H9 (cell line): Measurements from ENCODE around the gene RASA4B. TPM values are rescaled to one million over a fixed set of nuclear protein-coding genes. Genes with fewer than 3 reads are reported as not detected.

Source experiments
- DNase-seq: peaks from one replicate; pipeline ENCODE4 v3.0.0-alpha.2; 2017
- H2AFZ ChIP-seq: one replicate; pipeline ENCODE4 v1.6.1; 2013; ENCODE audit warnings: mild to moderate bottlenecking, low read length, control low read depth, moderate library complexity
- H2AK5ac ChIP-seq: 2 replicates; pipeline ENCODE4 v1.6.1; 2013; ENCODE audit warnings: low read length, control low read depth, mixed read lengths; ENCODE audit not compliant: insufficient read length
- H2BK120ac ChIP-seq: one replicate; pipeline ENCODE4 v1.6.1; 2013; ENCODE audit warnings: low read depth, mild to moderate bottlenecking, low read length, control low read depth, inconsistent platforms; ENCODE audit not compliant: poor library complexity, severe bottlenecking
- H2BK12ac ChIP-seq: 2 replicates; pipeline ENCODE4 v1.6.1; 2013; ENCODE audit warnings: low read length, control low read depth, mixed read lengths, low read depth; ENCODE audit not compliant: insufficient read length
- H2BK15ac ChIP-seq: 2 replicates; pipeline ENCODE4 v1.6.1; 2013; ENCODE audit warnings: low read depth, low read length, control low read depth
- H2BK20ac ChIP-seq: one replicate; pipeline ENCODE4 v1.6.1; 2013; ENCODE audit warnings: low read depth, mild to moderate bottlenecking, low read length, control low read depth, inconsistent platforms; ENCODE audit not compliant: poor library complexity, severe bottlenecking
- H2BK5ac ChIP-seq: 2 replicates; pipeline ENCODE4 v1.6.1; 2013; ENCODE audit warnings: low read length, control low read depth, mixed read lengths; ENCODE audit not compliant: insufficient read length
- H3K14ac ChIP-seq: 2 replicates; pipeline ENCODE4 v1.6.1; 2013; ENCODE audit warnings: low read length, control low read depth; ENCODE audit not compliant: insufficient read depth
- H3K18ac ChIP-seq: 2 replicates; pipeline ENCODE4 v1.6.1; 2013; ENCODE audit warnings: low read depth, mild to moderate bottlenecking, mixed read lengths, low read length, control low read depth; ENCODE audit not compliant: insufficient read length
- H3K23ac ChIP-seq: 2 replicates; pipeline ENCODE4 v1.6.1; 2013; ENCODE audit warnings: low read length, control low read depth, mixed read lengths, low read depth; ENCODE audit not compliant: insufficient read length
- H3K23me2 ChIP-seq: 2 replicates; pipeline ENCODE4 v1.6.1; 2013; ENCODE audit warnings: low read depth, mild to moderate bottlenecking, mixed read lengths, low read length, control low read depth; ENCODE audit not compliant: insufficient read length, poor library complexity, severe bottlenecking
- H3K27ac ChIP-seq: 2 replicates; pipeline ENCODE4 v1.5.1; 2013; ENCODE audit warnings: low read length, control low read depth, mixed read lengths, low read depth; ENCODE audit not compliant: insufficient read length
- H3K27me3 ChIP-seq: 2 replicates; pipeline ENCODE4 v1.6.1; 2013; ENCODE audit warnings: low read length, control low read depth, inconsistent platforms; ENCODE audit not compliant: insufficient read depth
- H3K4ac ChIP-seq: 2 replicates; pipeline ENCODE4 v1.6.1; 2013; ENCODE audit warnings: low read depth, mild to moderate bottlenecking, control low read depth, inconsistent platforms, low read length, moderate library complexity
- H3K4me1 ChIP-seq: 2 replicates; pipeline ENCODE4 v1.6.1; 2013; ENCODE audit warnings: low read length, control low read depth, inconsistent platforms; ENCODE audit not compliant: insufficient read depth
- H3K4me2 ChIP-seq: 2 replicates; pipeline ENCODE4 v1.6.1; 2013; ENCODE audit warnings: low read length, control low read depth, mixed read lengths; ENCODE audit not compliant: insufficient read length, insufficient read depth
- H3K56ac ChIP-seq: 2 replicates; pipeline ENCODE4 v1.6.1; 2013; ENCODE audit warnings: low read depth, mild to moderate bottlenecking, mixed read lengths, low read length, control low read depth; ENCODE audit not compliant: insufficient read length
- H3K79me1 ChIP-seq: 2 replicates; pipeline ENCODE4 v1.6.1; 2013; ENCODE audit warnings: low read depth, mild to moderate bottlenecking, moderate library complexity, low read length, control low read depth, inconsistent platforms; ENCODE audit not compliant: insufficient read depth, poor library complexity, severe bottlenecking
- H3K79me2 ChIP-seq: 2 replicates; pipeline ENCODE4 v1.6.1; 2013; ENCODE audit warnings: low read length, control low read depth, inconsistent platforms; ENCODE audit not compliant: insufficient read depth
- H3K9ac ChIP-seq: 2 replicates; pipeline ENCODE4 v1.6.1; 2013; ENCODE audit warnings: low read length, control low read depth, mixed read lengths; ENCODE audit not compliant: insufficient read length; ENCODE audit errors: extremely low read depth
- H3K9me3 ChIP-seq: one replicate; pipeline ENCODE4 v1.6.1; 2013; ENCODE audit warnings: low read depth, low read length, inconsistent platforms; ENCODE audit not compliant: control insufficient read depth
- H3T11ph ChIP-seq: one replicate; pipeline ENCODE4 v1.6.1; 2013; ENCODE audit warnings: mild to moderate bottlenecking, low read length, control low read depth, inconsistent platforms
- H4K20me1 ChIP-seq: one replicate; pipeline ENCODE4 v1.6.1; 2013; ENCODE audit not compliant: control insufficient read depth, insufficient read length, insufficient read depth
- H4K5ac ChIP-seq: 2 replicates; pipeline ENCODE4 v1.6.1; 2013; ENCODE audit warnings: low read depth, mild to moderate bottlenecking, mixed read lengths, low read length, control low read depth; ENCODE audit not compliant: insufficient read length
- H4K8ac ChIP-seq: replicated peaks from 2 replicates; pipeline ENCODE4 v1.6.1; 2013; ENCODE audit warnings: low read length, control low read depth, mixed read lengths, low read depth; ENCODE audit not compliant: insufficient read length
- H4K91ac ChIP-seq: 2 replicates; pipeline ENCODE4 v1.6.1; 2013; ENCODE audit warnings: low read depth, mild to moderate bottlenecking, moderate library complexity, mixed read lengths, low read length, control low read depth; ENCODE audit not compliant: insufficient read length
- H3K27ac Mint-ChIP-seq, 3 experiments: 2 replicates in 2 of 3; 3 replicates in 1 of 3; pipeline ENCODE4 v1.8.0; 2020 to 2021; ENCODE audit warnings: mixed read lengths in 3 of 3, mild to moderate bottlenecking in 1 of 3, moderate library complexity in 1 of 3
- H3K27me3 Mint-ChIP-seq: 2 replicates; pipeline ENCODE4 v1.8.0; 2021; ENCODE audit warnings: low read depth, mild to moderate bottlenecking, moderate library complexity, mixed read lengths
- H3K36me3 Mint-ChIP-seq, 3 experiments: 2 replicates in 2 of 3; 3 replicates in 1 of 3; pipeline ENCODE4 v1.8.0; 2020 to 2021; ENCODE audit warnings: low read depth in 3 of 3, mixed read lengths in 3 of 3; ENCODE audit not compliant: insufficient read depth in 1 of 3
- H3K4me1 Mint-ChIP-seq, 2 experiments: 2 replicates each; pipeline ENCODE4 v1.8.0; 2020; ENCODE audit warnings: mixed read lengths in 2 of 2
- H3K4me3 Mint-ChIP-seq, 2 experiments: 2 replicates in 1 of 2; 3 replicates in 1 of 2; pipeline ENCODE4 v1.8.0; 2020 to 2021; ENCODE audit warnings: mild to moderate bottlenecking in 2 of 2, mixed read lengths in 2 of 2, moderate library complexity in 1 of 2
- H3K9me3 Mint-ChIP-seq, 2 experiments: 2 replicates in 1 of 2; 3 replicates in 1 of 2; pipeline ENCODE4 v1.8.0; 2020; ENCODE audit warnings: mild to moderate bottlenecking in 2 of 2, mixed read lengths in 2 of 2, moderate library complexity in 1 of 2
- WGBS: extraction: QIAGEN DNeasy Blood & Tissue Kit; methylation state at CpG from one replicate; pipeline ENCODE4 v1.1.7; 2013; ENCODE audit warnings: missing lambda C conversion rate, low lambda C conversion rate, mixed read lengths; ENCODE audit not compliant: insufficient read length; ENCODE audit errors: extremely low coverage; 5-methylcytosine and 5-hydroxymethylcytosine counted together
- total RNA-seq: library from RNA; stranded (reverse); gene quantifications from 2 replicates; pipeline ENCODE4 v1.2.1, GENCODE V29; 2021
- TF ChIP-seq, protein P1 (sequence below): fragments of 200-600 bp; sonication (generic); conservative IDR thresholded peaks from 3 replicates; pipeline ENCODE4 v1.8.0; 2021; ENCODE audit warnings: antibody characterized with exemption, mild to moderate bottlenecking

RASA4B gene
- total RNA-seq, 1 experiment from 2014 or later, result 3.7 TPM

DNA sequence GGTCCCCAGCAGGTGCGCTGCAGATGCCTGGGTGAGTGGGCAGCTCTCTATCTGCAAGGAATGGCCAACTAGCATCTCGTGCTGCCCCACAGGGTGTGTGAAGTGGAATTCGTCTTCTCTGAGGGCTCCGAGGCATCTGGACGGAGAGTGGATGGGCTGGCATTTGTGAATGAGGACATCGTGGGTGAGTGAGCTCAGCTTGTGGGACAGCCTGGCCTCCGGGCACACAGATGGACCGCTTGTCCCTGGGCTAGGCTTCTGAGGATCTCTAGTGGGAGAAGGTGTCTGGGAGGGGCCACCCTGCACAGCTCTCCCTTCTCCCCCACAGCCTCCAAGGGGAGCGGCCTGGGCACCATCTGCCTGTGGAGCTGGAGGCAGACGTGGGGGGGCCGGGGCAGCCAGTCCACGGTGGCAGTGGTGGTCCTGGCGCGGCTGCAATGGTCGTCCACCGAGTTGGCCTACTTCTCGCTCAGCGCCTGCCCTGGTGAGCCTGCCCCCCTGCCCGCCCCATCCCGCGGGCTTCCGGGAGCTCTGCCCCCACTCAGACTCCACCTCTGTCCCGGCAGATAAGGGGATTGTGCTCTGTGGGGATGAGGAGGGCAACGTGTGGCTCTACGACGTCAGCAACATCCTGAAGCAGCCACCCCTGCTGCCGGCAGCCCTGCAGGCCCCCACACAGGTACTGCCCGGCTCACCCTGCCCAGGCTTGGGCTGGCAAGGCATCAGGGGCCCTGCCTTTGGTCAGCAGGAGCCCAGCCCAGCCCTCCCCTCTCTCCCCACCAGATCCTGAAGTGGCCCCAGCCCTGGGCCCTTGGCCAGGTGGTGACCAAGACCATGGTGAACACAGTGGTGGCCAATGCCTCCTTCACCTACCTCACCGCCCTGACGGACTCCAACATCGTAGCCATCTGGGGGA, 45.2 kb downstream of the RASA4B start:
- Histone ChIP-seq H3K9me3 (no peaks in the 10 kb centered on the region), H4K20me1 (no peaks in the 10 kb centered on the region), H4K8ac (no peak overlapping the region), H3K79me1 (no peaks in the 10 kb centered on the region), H3K56ac (no peak overlapping the region), H2BK12ac (no peak overlapping the region), H3K23me2 (no peaks in the 10 kb centered on the region), H4K5ac (no peak overlapping the region), H2BK20ac (no peak overlapping the region), H3K4me1 (no peaks in the 10 kb centered on the region), H2BK5ac (no peak overlapping the region), H3K14ac (no peak overlapping the region), H4K91ac (no peak overlapping the region), H3K79me2 (no peaks in the 10 kb centered on the region), H2AFZ (no peak overlapping the region), H3T11ph (no peak overlapping the region), H3K4me2 (no peak overlapping the region), H2BK120ac (no peak overlapping the region), H3K18ac (no peak overlapping the region), H3K4ac (no peak overlapping the region), H3K27ac (no peak overlapping the region), H2AK5ac (no peak overlapping the region), H3K23ac (no peak overlapping the region), H2BK15ac (no peak overlapping the region), H3K27me3 (no peaks in the 10 kb centered on the region), H3K9ac (no peak overlapping the region)
- no peak overlapping the region for H3K4me3 Mint-ChIP-seq
- WGBS, result no CpG with 5 or more reads among the region's 31 CpGs
- DNase-seq, result no peak
- H3K36me3 Mint-ChIP-seq, result peaks cover 14 to 28% (median 22%) of the 10 kb centered on the region in 3 experiments; a peak in 6 of 7 replicates
- no peaks in the 10 kb centered on the region for H3K4me1 Mint-ChIP-seq
- TF ChIP-seq, protein P1, sequence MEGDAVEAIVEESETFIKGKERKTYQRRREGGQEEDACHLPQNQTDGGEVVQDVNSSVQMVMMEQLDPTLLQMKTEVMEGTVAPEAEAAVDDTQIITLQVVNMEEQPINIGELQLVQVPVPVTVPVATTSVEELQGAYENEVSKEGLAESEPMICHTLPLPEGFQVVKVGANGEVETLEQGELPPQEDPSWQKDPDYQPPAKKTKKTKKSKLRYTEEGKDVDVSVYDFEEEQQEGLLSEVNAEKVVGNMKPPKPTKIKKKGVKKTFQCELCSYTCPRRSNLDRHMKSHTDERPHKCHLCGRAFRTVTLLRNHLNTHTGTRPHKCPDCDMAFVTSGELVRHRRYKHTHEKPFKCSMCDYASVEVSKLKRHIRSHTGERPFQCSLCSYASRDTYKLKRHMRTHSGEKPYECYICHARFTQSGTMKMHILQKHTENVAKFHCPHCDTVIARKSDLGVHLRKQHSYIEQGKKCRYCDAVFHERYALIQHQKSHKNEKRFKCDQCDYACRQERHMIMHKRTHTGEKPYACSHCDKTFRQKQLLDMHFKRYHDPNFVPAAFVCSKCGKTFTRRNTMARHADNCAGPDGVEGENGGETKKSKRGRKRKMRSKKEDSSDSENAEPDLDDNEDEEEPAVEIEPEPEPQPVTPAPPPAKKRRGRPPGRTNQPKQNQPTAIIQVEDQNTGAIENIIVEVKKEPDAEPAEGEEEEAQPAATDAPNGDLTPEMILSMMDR, result no peak
- H3K27me3 Mint-ChIP-seq, result no peaks in the 10 kb centered on the region
- no peaks in the 10 kb centered on the region for H3K9me3 Mint-ChIP-seq
- peak overlapping the region in 1 of 3 experiments; percentile 65; a peak in 2 of 7 replicates for H3K27ac Mint-ChIP-seq
